Measurements from ENCODE around the gene EFL1.
"Not testable (repeated sequence)": the region's sequence is repeated elsewhere in the genome, so short reads cannot be mapped to it uniquely, and the experiment has no call there.

The EFL1 gene

DNA sequence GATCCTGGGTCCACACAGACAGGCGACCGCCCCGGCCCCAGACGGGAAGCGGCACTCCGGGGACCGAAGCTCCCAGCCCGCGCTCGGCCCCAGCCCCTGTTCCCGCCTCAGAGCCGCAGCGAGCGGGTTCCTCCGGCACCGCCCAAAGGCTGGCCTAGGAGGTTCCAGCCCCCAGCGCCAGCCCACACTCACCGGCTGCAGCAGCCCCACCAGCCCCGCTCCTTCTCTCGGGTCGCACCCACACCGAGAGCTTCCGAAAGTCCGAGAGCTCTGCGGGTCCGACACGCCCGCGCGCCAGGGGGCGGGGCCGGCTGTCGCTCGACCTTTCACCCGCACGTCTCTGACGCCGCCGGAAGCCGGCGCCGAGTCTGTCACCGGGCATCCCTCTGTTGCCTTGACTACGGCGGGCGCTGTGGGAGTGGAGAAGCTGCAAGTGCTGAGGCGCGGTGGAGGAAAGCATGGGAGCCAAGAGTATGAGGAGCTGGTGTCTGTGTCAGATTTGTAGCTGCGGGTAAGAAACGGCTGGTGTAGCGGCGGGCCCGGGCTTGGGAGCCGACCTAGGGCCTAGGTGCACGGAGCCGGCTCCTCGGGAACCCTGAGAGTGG lies at the start of gene EFL1, which contains the start of gene SAXO2:
Gene EFL1, minus strand, starts transcription at position 313 of the 605 bp plus-strand sequence. CDS start 956 bp downstream, outside the sequence.
Gene SAXO2, plus strand, starts transcription at position 397 of the 605 bp plus-strand sequence. Its CDS starts 62 bp downstream, at position 459.
- peak; percentile 91 for DNase-seq

DNA sequence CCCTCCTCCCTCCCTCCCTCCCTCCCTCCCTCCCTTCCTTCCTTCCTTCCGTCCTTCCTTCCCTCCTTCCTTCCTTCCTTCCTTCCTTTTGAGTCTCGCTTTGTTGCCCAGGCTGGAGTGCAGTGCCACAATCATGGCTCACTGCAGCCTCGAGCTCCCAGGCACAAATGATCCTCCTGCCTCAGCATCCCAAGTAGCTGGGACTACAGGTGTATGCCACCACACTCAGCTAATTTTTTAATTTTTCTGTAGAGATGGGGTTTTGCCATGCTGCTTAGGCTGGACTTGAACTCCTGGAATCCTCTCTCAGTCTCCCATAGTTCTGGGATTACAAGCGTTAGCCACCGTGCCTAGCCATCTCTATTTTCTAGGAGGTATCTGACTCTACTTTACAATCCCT lies 48.8 kb upstream of the EFL1 start:
- DNase-seq = not testable (repeated sequence)

DNA sequence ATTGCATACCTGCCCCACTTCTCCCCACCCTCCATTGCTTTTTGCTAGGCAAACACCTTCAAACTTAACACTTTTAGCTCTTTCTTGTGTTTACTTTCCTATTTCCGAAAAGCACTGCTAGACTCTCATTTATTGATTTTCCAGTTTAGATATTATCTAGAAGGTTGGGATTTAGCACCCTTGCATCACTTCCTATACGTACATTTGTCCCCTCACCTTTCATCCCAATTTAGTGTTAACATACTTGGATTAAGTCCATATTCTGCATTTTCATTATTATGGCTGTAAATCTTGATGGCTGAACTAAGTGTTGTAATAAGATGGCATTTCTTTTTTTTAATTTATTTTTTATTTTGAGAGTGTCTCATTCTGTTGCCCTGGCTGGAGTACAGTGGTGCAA lies 47.3 kb upstream of the EFL1 start:
- no peak for DNase-seq

DNA sequence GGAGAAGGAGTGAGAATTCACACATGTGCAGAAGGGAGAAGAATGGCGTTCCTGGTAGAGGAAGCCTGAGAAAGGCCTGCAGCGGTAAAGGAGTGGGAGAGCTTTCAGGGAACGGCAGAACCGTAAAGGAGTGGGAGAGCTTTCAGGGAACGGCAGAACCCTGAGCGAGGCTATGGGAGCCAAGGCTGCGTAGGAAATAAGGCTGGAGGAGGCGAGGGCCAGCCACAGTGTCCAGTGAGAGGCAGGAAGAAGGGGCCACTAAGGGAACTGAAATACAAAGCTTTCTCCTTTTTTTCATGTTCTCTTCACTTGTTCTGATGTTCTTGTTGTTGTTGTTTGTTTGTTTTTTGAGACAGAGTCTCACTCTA lies 45.2 kb upstream of the EFL1 start:
- no peak for DNase-seq

DNA sequence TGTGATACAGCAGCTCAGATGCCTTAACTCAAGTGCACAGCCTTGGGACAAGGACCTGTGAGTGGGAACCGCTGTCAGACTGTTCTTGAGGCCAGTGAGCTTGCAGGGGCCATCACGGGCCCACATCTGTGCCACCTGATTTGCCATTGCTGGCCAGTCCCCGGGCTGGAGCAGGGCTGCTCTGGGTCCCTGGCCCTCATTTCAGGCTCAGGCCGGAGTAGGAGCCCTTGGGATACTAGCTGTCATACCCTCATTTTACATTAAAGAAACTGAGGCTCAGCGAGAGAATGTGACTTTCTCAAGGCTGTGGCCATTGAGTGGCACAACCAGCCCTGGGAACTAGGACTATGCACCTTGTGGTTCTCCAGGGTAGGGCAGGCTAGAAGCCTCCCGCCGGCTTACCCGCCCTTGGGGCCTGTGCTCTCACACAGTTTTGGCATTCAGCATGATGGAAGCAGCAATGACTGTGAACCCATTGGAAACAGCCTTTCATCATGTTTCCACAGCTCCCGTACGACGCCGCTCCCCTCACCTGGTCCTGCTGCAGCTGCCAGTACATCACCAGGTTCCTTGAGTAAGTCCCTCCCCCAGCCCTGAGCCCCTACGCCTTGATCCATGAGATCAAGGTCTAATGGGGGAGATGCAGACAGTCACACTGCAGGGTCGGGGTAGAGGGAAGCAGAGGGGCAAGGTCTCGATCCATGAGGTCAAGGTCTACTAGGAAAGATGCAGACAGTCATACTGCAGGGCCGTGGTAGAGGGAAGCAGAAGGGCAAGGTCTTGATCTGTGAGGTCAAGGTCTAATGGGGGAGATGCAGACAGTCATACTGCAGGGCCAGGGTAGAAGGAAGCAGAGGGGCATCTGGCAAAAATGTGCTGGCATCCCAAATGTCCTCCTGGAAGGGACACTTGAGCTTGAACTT lies 44.5 kb upstream of the EFL1 start:
- DNase-seq = no peak

DNA sequence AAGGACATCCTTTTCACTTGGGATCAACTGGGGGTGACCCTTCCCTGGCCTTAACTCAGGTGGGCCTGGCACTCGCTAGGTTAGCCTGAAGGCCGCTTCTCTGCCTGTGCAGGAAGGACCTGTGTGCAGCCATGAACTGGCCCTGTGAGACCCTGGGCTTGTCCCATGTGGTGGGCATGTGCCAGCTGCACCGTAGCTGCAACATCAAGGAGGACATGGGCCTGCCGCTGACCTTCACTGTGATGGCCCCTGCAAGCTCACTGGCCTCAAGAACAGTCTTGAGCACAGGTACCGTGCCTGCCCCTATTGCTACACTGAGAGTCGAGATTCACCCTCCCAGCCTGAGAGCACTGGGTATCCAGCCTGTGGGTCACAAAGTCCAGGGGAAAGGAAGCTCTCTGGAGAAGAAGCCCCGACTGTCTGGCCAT lies 43.1 kb upstream of the EFL1 start:
- no peak for DNase-seq

DNA sequence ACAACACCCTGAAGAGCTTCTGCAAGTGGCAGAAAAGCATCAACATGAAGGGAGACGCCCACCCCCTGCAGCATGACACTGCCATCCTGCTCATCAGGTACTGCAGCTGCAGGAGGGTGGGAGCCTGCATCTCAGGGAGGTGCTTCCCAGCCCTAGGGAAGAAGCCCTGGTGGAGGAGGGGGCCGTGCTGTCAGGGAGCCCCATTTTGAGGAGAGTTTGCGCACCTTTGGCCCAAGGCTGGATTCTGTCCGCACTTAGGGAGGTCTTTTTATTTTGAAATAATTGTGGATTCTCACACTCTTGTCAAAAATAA lies 42.2 kb upstream of the EFL1 start:
- no peak for DNase-seq

DNA sequence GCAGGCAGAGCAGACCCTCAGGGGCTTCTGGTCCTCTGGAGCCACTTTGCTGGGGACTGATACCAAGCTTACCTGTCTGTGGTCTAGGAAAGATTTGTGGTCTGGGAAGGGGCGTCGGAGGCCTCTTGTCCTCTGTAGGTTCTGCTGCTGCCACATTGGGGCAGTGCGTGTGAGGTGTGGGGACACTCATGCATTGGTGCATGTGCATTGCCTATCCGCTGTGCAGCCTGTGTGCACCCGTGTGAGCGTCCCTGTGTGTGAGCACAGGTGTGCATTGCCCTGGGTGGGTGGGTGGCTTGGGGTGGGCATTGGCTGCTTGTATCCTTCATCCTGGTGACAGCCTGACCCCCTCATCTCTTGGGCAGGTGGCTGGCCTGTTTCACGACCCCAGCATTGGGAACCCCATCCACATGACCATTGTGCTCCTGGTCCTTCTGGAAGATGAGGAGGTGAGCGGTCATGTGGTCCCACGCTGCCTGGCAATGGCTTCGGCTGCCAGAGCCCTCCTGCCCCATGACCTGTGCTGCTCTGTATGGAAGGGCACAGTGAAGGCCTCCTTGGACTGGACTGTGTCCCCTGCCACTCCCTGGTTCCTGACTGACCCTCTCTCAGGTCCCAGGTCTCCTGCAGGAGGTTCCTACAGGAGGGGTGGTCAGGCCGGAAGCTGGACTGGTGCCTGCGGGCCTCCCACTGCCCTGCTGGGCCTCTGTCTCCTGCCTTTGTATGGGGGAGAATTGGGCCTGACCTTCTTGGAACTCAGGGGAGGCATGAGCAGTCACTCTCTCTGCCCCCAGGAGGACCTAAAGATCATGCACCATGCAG lies 41.6 kb upstream of the EFL1 start:
- no peak for DNase-seq

DNA sequence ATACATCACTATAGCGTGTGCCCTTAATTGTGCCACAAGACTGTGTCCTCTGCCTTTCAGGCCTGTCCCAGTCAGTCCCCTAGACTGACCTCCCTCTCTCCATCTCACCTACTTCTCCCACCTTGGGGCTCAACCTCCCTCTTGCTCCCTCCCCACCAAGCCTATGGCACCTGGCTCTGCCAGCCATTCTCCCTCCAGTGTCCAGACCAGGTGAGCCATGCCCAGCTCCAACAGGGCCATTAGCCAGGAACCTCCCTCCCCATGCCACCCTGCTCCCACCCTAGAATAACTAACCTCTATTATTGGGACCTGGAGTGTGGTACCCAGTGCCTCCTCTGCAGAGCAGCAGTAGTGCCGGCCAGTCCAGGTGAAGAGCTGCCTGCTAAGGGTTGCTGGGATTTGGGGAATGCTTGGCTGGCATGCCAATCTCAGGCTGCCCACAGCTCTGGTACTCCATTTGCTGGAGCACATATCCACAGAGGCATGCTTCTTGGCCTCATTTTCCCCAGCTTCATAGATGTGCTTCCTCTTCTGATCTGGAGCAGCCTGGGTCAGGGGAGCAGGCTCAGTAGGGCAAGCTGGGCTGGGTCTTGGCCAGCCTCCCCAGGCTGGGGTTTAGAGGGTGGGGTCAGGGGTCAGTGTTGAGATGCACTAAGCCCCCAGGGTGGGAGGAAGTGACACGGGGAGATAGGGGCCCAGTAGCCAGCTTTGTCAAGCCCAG lies 38.9 kb upstream of the EFL1 start:
- DNase-seq = no peak

DNA sequence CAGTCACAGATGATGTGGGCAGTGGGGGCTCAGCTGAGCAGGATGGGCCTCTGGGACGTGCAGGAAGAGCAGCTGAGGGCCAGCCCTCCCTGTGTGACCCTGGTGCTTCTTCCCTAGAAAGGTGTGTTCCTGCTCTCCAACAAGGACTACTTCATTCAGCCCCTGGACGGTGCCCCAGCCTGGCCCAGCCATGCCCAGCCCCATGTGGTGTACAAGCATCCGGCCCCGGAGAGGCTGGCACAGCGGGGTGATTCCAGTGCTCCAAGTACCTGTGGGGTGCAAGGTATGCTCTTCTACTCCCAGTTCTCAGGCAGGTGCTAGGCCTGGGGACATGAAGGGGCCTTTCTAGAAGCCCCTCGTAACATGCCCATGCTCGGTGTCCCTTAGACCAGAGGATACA lies 38.3 kb upstream of the EFL1 start:
- DNase-seq = no peak

DNA sequence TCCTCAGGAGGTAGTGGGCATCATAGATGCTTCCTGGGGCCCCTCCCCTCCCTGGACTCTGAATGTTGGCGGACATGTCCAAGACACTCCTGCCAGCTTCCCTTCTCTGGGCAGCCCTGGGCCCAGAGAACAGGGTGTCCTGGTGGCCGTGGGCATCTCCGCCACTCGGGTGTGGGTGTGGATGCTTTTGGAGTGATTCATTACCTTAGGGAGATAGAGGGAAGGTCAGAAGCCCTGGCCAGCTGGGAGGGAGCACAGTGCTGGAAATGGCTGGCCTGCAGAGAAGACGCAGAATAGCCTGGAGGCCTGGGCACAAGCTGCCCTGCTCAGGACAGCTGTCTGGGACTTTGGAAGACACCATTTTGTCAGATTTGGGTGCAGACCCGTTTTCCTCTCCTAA lies 37.8 kb upstream of the EFL1 start:
- not testable (repeated sequence) for DNase-seq

DNA sequence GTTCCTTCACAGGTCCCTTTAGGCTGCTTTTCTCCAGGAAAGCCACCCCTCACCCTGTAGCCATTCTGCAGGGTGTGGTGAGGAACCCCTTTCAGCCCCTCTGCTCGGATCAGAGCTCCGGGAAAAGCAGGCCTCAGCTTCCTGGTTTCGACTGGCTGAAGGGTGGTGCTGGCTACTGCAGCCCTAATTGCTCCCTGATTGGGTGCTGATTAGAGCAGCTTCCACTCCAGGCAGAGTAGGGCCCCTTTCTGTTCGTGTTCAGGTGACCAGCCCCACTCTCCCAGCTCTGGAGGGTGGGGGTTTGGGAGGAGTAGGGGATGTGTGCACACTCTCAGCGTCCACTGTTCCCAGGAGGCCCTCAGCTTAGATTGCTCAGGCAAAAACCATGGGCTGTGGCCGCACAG lies 37.0 kb upstream of the EFL1 start:
- DNase-seq = not testable (repeated sequence)

DNA sequence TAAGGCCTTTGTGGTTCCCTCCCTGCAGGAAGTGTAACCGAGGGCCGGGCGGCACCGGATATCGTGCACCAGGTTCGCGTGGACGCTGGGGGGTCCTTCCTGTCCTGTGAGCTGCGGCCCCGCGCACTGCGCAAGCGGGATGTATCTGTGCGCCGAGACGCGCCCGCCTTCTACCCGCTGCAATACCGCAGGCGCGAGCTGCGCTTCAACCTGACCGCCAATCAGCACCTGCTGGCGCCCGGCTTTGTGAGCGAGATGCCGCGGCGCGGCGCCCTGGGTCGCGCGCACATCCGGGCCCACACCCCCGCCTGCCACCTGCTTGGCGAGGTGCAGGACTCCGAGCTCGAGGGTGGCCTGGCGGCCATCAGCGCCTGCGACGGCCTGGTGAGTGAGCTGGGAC lies 36.0 kb upstream of the EFL1 start:
- peak; percentile 59 for DNase-seq

DNA sequence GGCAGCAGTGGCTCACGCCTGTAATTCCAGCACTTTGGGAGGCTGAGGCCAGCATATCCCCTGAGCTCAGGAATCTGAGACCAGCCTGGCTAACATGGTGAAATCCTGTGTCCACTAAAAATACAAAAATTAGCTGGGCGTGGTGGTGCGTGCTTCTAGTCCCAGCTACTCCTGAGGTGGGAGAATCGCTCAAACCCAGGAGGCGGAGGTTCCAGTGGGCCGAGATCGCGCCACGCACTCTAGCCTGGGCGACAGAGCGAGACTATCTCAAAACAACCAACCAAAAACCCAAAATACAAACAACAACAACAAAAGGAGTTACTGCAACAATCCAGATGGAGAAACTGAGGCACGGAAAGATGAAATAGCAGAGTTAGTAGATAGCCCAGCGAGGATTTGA lies 35.5 kb upstream of the EFL1 start:
- DNase-seq = no peak

DNA sequence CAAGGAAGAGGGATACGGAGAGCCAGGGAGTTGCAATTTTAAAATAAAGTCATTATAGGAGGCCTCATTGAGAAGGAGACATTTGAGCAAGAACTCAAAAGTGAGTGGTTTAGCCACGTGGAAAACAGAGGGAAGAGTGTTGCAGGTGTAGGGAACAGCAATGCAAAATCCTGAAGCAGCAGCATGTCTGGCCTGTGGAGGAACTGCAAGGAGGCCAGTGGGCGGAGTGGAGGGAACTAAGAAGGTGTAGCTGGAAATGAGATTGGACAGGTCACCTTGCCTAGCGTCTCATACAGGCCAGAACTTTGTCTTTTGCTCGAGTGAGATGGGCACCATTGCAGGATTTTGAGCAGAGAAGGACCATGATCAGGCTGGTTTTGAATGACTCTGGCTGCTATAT lies 35.0 kb upstream of the EFL1 start:
- no peak for DNase-seq

DNA sequence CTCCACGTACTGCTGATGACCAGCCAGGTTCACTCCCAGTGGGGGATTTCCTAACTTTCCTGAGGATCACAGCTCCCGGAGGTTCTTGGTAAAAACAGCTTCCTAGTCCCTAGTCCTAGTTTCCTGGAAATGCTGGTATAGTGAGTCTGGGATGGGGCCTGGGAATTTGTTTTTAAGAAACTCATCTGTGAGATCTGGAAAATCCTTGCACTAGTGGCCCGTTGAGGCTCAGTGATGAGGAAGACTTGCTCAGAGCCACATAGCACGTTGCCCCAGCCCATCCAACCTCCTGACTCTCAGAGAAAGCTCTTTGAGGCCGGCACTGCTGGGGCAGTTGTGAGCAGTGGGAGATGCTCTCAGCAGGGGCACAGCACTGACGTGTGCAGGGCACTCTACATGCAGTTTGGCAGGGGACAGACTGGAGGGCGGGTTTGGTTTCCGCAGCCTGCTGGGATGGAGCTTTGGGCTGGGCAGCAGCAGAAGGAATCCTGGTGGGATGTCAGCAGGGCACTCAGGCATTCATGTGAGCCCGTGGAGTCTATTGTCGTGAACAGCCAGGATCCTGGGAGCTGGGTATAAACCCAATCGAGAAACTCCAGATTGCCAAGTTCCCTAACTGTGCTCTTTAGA lies 31.6 kb upstream of the EFL1 start:
- DNase-seq = no peak

DNA sequence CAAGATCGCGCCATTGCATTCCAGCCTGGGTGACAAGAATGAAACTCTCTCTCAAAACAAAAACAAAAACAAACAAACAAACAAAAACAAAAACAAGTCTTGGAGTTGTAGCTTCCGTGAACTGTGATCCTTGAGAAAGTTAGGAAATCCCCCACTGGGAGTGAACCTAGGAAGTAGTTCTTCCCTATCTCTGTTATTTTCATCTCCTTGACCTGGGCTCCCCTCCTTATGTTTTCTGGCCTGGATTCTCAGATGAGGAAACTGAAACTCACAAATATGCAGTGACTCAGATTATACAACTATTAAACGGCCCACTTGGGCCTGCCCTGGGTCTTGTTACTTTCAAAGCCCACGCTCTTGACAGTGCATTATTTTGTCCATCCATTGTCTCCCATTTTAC lies 29.7 kb upstream of the EFL1 start:
- DNase-seq = no peak

DNA sequence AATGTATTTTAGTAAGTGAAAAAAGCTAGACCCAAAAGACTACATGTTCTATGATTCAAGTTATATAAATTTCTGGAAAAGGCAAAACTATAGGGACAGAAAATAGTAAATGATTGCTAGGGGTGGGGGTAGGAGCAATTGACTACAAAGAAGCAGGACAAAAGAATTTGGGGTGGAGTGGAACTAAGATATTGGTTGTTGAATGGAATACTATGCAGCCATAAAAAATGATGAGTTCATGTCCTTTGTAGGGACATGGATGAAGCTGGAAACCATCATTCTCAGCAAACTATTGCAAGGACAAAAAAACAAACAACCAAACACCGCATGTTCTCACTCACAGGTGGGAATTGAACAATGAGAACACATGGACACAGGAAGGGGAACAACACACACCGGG lies 25.7 kb upstream of the EFL1 start:
- not testable (repeated sequence) for DNase-seq

DNA sequence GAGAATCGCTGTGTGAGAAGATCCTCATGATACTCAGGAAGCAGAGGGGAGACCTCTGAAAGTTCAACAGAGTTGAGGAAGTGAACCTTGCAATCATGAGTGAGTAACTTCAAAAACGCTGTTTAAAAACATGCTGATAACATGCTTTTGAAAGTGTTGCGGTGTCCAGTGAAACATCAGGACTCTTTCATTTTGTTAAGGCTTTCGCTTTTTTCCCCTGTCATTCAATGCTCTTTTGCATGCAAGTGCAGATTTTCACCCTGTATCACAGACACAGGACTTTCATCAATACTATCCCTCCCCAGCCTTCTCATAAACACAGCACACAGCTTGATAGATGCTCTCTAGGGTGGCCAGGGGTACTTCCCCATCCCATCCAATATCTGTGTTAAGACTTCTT lies 23.9 kb upstream of the EFL1 start:
- DNase-seq = peak in 1 of 2 donors; percentile 14

DNA sequence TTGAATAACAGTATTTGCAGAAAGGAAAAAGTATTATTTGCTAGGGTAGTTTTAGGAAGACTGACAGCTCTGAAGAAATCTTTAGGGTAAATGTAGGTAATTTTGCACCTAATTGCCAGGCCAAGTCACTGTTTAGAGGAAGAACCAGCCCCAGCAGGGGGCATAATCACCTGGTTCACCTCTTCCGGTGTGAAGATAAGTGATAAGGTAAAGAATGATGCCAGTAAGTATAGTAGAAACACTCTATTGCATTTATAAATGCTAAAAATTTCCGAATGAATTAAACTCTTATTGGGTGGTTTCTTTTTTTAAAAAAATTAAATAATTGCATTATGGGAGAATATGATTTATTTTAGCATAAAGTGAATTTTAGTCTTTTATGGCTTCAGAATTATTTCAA lies 21.8 kb upstream of the EFL1 start:
- DNase-seq = not testable (repeated sequence)

DNA sequence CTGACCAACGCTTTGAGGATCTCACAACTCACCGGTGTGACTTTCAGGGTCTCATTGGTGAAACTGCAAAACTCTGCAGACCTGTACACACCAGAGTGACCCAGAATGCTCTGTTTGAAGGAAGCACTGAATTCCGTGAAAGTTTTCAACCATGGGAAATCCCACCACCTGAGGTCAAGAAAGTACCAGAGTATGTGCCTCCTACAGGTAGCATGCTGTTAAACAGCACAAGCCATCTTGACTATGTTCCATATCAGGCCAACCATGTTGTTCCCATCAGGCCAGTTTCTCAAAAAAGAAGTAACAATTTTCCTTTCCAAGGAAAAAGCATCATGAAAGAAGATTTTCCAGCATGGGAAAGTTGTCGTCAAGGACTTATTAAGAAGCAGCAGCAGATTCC lies 19.9 kb upstream of the EFL1 start:
- not testable (repeated sequence) for DNase-seq

DNA sequence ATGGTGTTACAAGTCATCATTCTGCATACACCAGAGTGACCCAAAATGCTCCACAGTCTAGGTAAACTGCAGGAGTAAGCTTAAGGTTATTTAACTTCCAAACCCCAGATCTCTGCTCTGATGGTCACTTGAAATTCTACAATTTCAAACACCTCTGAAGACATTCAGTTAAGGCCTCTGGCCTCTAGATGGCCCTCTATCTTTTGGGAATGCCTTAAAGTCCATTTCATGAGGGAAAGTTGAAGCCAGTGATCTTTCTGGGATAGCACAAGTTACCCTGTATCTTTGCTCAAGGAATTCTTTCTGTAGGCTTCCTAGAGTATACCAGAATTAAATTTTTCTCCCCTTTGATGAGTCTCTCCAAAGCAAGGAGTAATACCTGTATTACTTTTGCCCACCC lies 18.7 kb upstream of the EFL1 start:
- not testable (repeated sequence) for DNase-seq
